RWPE1 (cell line): Measurements from ENCODE around the gene NCS1.

ENCODE experiments used
- CTCF ChIA-PET: fragments of 350-600 bp; sonication (Branson Sonifier 250); formaldehyde crosslinking; extraction: SDS; loops from one replicate; lab custom pipeline; 2021; lab: Yijun Ruan, JAX
- POLR2A ChIA-PET: fragments of 400-600 bp; formaldehyde crosslinking; extraction: SDS; loops from one replicate; lab custom pipeline; 2020; ENCODE audit warnings: antibody characterized with exemption; ENCODE audit not compliant: low non-redundant PET; lab: Yijun Ruan, JAX
- DNase-seq: peaks from one replicate; pipeline ENCODE4 v3.0.0; 2012; ENCODE audit warnings: low spot score
- H3K27ac ChIP-seq: fragments of 450-650 bp; 2 replicates; pipeline ENCODE4 v1.5.1; 2017
- TF ChIP-seq, protein P1 (sequence below): fragments of 450-650 bp; conservative IDR thresholded peaks from 2 replicates; pipeline ENCODE4 v1.5.1; 2017; ENCODE audit warnings: low read depth, mild to moderate bottlenecking

The NCS1 gene

GRCh38 chr9:130191749-130192120 is 19.5 kb downstream of the NCS1 start:
- POLR2A ChIA-PET: no interaction called here
- TF ChIP-seq, protein P1, sequence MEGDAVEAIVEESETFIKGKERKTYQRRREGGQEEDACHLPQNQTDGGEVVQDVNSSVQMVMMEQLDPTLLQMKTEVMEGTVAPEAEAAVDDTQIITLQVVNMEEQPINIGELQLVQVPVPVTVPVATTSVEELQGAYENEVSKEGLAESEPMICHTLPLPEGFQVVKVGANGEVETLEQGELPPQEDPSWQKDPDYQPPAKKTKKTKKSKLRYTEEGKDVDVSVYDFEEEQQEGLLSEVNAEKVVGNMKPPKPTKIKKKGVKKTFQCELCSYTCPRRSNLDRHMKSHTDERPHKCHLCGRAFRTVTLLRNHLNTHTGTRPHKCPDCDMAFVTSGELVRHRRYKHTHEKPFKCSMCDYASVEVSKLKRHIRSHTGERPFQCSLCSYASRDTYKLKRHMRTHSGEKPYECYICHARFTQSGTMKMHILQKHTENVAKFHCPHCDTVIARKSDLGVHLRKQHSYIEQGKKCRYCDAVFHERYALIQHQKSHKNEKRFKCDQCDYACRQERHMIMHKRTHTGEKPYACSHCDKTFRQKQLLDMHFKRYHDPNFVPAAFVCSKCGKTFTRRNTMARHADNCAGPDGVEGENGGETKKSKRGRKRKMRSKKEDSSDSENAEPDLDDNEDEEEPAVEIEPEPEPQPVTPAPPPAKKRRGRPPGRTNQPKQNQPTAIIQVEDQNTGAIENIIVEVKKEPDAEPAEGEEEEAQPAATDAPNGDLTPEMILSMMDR: no peak
- H3K27ac ChIP-seq: peak overlapping the region; percentile 86
- CTCF ChIA-PET: interaction anchor here (1.4 kb wide), 1 partner anchor 10 kb away, joined by 7 read pairs; no protein-coding TSS in a partner anchor
- DNase-seq: no peak

GRCh38 chr9:130192382-130192999 is 20.3 kb downstream of the NCS1 start:
- CTCF ChIA-PET: interaction anchor here (0.6 to 1.4 kb wide), 3 partner anchors 9 to 85 kb away, joined by 3 to 7 read pairs (median 4); no protein-coding TSS in a partner anchor

DNA sequence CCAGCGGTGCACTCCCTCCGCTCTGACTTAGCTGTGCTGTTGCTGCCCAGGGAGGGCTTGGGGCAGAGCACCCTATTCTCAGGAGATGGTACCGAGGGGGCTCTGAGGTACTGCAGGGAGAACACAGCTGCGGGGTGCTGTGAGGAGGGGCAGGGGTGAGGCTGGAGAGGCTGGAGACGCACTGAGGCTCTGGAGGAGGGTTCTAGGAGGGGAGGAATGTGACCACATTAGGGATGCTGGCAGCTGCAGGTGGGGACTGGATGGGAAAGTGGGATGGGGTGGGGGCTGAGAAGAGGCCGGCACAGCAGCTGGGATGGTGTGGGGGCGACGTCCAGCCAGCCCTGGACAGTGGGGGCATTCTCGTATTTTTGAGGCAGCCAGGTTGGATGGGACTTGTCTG is 20.9 kb downstream of the NCS1 start:
- peak overlapping the region; percentile 86 for H3K27ac ChIP-seq
- TF ChIP-seq, protein P1: no peak
- ChIA-PET POLR2A (no interaction called here), CTCF (interaction anchor here (0.9 to 1.5 kb wide), 2 partner anchors 43 to 86 kb away, joined by 3 to 15 read pairs; no protein-coding TSS in a partner anchor)
- DNase-seq: no peak

More at GRCh38 chr9:130192382-130192999, 20.3 kb downstream of the NCS1 start:
- TF ChIP-seq, protein P1: no peak
- DNase-seq: no peak
- POLR2A ChIA-PET: no interaction called here
- peak overlapping the region; percentile 86 for H3K27ac ChIP-seq

DNA sequence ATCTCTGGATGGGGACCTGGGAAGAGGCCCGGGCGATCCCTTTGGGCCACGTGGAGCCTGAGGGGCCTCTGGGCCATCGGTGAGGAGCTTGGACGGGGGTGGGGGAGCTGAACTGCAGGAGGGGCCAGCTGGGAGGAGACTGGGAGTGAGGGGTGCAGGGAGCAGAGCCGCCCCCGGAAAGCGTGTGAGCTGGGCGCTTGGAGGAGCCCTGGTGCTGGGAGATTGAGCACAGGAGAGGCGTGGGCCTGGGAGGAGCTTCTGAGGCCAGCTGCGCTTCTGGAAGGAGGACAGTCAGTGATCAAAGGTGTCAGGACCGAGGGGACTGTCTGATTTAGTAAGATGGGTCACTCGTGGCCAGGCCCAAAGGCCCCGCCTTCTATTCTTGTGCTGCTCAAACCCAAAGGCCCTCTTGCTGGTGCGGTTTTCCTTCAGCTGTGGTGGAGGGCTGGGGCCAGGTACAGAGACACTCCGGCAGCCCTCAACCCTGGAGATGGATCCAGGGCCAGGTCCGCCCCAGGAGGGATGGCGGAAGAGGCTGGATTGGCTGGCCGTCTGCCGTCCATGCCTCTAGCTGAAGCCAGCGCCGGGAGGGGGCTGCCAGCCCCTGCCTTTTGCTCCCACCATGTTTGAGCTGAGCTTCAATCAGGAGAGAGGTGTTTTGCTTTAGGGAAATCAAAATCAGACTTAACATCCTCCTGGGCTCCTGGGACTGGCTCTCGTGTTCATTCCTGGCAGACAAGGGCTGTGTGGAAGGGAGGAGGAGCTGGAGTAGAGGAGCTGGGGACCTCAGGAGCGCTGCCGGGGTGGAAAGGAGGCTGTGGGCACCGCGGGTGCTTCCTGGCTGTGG is 21.6 kb downstream of the NCS1 start:
- CTCF ChIA-PET: interaction anchor here (1.5 kb wide), 1 partner anchor 43 kb away, joined by 15 read pairs; no protein-coding TSS in a partner anchor
- no peak for DNase-seq
- TF ChIP-seq, protein P1: no peak
- POLR2A ChIA-PET: no interaction called here
- peak overlapping the region; percentile 86 for H3K27ac ChIP-seq

DNA sequence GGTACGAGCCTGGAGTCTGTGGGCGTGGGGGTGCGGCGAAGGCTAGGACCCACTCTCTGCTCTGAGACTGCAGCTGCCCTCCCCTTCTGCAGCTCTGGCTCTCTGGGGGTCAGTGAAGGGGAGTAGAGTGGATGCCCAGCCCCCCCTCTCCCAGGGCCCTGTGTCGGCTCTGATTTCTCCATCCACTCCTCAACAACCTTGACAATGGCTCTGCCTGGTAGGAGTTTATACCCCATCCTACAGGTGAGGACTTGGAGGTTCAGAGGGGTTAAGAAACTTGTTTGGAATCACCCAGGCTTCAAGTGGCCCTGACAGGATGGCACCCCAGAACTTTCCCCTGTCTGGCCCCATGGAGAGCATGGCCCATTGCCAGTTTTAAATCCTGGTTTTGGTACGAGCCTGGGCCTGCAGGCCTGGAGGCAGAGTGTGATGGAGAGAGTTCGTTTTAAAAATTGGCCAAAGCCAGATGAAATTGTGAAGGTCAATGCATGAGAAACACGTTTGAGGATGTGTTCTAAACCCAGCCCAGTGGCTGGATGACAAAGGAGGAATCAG is 22.3 kb downstream of the NCS1 start:
- CTCF ChIA-PET: interaction anchor here (1.5 kb wide), 1 partner anchor 42 kb away, joined by 15 read pairs; no protein-coding TSS in a partner anchor
- H3K27ac ChIP-seq: peak overlapping the region; percentile 86
- DNase-seq: no peak
- POLR2A ChIA-PET: no interaction called here
- TF ChIP-seq, protein P1: no peak

DNA sequence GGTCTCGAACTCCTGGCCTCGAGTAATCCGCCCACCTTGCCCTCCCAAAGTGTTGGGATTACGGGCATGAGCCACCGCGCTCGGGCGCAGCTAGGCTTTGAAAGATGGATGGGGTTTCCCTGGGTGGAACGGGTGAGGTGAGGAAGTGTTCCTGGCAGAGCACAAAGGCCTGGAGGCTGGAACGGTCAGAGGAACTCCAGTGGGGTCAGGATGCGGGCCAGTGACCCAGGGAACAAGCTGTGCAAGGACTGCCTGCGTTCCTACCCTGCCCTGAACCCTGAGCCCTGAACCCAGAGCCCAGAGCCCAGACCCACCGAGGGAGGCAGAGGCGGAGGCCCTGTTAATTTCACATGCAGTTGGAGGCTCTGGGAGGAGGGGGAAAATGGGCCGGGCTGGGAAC is 23.4 kb downstream of the NCS1 start:
- peak overlapping the region; percentile 86 for H3K27ac ChIP-seq
- no peak for DNase-seq
- ChIA-PET CTCF (interaction anchor here (0.6 to 0.8 kb wide), 2 partner anchors 24 to 87 kb away, joined by 4 read pairs; no protein-coding TSS in a partner anchor), POLR2A (no interaction called here)
- TF ChIP-seq, protein P1: no peak
